NCI-H1092 (cell line): Measurements from ENCODE around the gene TNFRSF4.
"Not testable (repeated sequence)": the region's sequence is repeated elsewhere in the genome, so short reads cannot be mapped to it uniquely, and the experiment has no call there.

ENCODE experiments used
- DNase-seq: peaks from one replicate; lab custom pipeline; 2025; lab: John Stamatoyannopoulos, UW

Gene TNFRSF4

GRCh38 chr1:1202831-1203560, 11.0 kb downstream of the TNFRSF4 start:
- no peak for DNase-seq

DNA sequence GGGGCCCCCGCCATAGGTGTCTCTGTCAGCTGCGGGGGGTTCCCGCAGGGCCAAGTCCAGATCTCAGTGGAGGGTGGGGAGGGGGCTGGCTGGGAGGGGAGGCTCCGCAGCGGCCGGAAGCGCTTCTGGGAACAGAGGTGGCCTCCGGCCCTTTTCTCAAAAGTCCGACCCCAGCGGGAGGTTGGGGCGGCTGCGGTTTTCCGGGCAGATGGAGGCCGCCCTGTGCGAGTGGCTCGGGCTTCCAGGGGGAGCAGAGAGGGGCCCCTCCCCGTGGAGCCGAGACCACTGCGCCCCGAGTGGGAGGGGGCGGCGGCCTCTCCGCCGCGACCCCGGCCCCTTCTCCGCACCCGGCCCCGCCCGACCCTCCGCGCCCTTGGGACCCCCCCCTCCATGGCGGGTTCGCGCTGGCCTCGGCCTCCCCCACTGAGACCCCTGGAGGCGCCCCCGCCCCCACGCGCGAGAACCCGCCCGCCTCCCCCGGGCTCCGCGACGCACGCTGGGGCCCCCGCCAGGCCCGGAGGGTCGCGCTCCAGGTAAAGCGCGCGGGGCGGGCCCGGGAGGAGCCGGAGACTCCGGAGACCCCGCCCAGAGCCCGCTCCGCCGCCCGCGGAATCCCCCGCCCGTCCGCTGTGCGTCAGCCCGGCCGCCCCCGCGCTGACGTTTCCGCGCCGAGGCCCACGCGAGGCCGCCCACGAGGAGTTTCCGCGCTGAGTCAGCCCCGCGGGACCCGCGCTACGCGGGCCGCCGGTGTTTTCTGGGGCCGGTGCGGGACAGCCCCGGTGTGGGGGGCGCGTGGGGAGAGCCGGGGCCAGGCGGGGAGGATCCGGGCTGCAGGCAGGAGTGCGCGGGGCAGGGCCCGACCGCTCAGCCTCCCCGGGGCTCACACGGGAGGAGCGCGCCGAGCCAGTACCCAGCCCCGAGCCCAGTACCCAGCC, 12.8 kb downstream of the TNFRSF4 start:
- DNase-seq = no peak

GRCh38 chr1:1199961-1200875, 13.7 kb downstream of the TNFRSF4 start:
- no peak for DNase-seq

GRCh38 chr1:1199141-1199960, 14.6 kb downstream of the TNFRSF4 start:
- no peak for DNase-seq

DNA sequence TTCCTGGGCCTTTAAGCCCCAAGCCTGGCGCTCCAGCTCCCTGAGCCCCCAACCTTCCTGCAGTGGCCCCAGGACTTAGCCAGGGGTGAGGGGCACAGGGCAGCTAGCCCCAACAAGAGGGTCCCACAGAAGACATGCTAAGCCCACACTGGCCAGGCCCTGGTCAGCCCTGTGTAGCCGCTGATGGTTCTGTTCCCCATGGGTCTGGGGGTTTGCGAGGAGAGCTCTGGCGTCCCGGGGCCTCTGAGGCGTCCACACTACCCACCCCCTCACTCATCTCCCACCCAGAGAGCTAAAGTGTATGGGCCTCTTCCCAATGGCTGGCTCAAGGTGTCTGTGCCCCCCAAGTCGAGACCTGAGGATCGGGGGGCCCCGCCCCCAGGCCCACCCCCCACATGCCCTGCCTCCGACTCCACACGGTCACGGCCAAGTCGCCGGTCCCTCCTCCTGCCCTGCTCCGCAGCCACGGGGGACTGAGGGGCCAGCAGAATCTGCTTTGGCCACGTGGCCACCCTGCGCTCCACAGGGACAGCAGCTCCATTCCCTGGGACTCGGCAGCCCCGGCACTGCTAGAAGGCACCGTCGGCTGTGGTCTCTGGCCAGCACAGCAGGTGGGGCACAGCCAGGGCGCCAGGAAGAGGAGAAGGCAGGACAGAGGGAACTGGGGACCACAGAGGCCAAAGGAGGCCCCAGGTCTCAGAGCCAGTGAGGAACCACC, 15.4 kb downstream of the TNFRSF4 start:
- DNase-seq = no peak

GRCh38 chr1:1197551-1198422, 16.2 kb downstream of the TNFRSF4 start:
- DNase-seq = no peak

- no peak for DNase-seq
Measured at GRCh38 chr1:1197188-1197500, 16.8 kb downstream of the TNFRSF4 start.

DNA sequence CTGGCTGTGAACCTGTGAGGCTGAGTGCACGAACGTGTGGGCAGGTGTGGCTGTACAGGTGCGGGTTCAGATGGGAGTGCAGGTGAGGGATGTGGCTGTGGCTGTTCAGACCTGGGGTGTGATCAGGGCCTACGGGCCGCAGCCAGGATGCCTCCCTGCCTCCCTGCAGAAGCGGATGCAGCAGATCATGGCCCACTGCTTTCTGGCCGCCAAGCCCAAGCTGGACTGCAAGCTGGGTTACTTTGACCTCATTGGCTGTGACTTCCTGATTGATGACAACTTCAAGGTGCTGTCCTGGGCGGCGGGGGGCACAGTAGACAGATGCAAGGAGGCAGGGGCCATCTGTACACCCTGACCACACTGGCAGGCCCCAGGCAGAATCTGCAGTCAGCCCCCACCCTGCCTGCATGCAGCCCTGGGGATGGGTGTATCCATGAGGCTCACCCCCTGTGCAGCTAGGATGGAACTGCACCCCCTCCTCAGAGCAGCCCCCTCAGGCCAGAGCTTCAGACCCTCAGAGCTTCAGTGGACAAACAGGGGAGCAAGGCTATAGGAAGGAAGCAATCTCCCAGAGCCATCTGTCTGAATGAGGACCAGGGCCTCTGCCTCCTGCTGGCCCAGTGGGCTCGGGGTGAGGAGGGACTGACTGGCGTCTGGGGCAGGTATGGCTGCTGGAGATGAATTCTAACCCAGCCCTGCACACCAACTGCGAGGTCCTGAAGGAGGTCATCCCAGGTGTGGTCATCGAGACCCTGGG, 17.3 kb downstream of the TNFRSF4 start:
- DNase-seq = no peak

GRCh38 chr1:1195726-1196125, 18.2 kb downstream of the TNFRSF4 start:
- DNase-seq = not testable (repeated sequence)

- no peak for DNase-seq
Measured at GRCh38 chr1:1194723-1195122, 19.2 kb downstream of the TNFRSF4 start.

DNA sequence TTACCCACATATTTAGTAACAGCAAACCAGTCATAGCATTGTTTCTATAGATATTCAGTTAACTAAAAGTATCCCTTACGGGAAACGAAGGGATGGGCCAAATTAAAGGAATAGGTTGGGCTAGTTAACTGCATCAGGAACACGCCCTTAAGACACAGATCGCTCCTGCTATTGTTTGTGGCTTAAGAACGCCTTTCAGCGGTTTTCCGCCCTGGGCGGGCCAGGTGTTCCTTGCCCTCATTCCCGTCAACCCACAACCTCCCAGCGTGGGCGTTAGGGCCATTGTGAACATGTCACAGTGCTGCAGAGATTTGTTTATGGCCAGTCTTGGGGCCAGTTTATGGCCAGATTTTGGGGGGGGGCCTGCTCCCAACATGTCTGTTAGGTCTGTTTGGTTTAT, 22.2 kb downstream of the TNFRSF4 start:
- DNase-seq = no peak

DNA sequence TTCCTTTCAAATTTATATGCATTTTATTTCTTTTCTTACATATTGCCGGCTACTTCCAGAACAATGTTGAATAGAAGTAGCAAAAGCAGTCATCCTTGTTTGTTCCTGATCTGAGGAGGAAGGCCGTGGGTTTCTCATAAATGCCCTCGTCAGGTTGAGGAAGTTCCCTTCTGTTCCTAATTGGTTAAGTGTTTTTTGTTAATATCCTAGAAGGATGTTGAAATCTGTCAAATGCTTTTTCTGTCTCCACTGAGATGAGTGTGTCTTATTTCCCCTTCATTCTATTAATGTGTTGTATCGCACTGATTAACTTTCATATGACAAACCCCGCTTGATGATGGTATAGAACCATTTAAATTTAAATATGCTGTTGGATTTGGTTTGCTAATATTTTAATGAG, 24.8 kb downstream of the TNFRSF4 start:
- DNase-seq = no peak

DNA sequence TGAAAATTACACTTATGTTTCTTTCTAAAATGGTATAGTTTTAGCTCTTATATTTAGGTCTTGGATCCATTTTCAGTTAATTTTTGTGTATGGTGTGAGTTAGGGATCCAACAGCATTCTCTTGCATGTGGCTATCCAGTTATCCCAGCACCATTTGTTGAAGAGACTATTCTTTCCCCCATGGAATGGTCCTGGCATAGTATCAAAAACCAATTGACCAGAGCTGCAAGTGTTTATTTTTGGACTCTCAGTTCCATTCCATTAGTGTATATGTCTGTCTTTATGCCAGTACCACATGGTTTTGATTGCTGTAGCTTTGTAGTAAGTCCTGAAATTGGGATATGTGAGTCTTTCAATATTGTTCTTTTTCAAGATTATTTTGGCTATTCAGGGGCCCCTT, 26.0 kb downstream of the TNFRSF4 start:
- no peak for DNase-seq

- no peak for DNase-seq
Measured at GRCh38 chr1:1185101-1185765, 28.7 kb downstream of the TNFRSF4 start.

DNA sequence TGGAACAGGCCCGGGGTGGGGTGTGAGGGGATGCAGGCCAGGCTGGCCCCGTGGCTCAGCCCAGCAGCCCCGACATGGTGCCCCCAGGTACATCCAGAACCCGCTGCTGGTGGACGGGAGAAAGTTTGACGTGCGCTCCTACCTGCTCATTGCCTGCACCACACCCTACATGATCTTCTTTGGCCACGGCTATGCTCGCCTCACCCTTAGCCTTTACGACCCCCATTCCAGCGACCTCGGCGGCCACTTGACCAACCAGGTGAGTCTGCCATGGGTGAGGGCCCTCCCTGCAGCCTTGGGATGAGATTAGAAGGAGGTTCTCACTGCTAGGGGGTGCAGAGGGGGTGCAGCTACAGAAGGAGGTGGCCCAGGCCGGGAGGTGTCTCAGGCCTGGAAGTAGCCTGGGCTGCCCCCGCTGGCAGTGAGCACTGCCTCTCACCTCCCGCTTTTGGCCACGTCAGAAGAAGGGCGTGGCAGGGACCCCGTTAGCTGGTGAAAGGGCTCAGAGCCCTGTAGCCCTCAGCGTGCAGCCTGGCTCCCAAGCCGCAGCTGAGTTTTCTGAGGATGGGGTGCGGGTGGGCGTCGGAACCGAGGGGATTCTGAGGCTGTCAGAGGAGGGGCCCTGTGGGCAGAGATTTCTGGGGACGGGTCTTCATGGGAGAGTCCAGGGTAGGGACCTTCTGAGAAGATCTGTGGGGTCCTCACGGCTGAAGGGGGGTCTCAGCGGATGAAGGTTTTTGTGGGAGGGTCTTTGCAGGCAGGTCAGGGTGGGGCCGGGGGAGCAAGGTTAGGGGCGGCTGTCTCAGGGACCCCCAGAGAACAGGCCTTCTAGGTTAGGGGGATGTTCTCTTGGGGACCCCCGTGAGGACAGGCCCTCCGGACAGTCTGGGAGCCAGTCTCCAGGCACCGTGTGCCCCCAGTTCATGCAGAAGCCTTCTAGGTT, 29.8 kb downstream of the TNFRSF4 start:
- no peak for DNase-seq

GRCh38 chr1:1183221-1183747, 30.7 kb downstream of the TNFRSF4 start:
- DNase-seq = no peak
